Activated naive CD4-positive, alpha-beta T cell treated with anti-CD3 and anti-CD28 coated beads, Interleukin-2, amount 50 U/mL, for 72 hours (primary cell): Measurements from ENCODE around the gene PDSS2. TPM values are rescaled to one million over a fixed set of nuclear protein-coding genes. Genes with fewer than 3 reads are reported as not detected.
"Not testable (repeated sequence)": the region's sequence is repeated elsewhere in the genome, so short reads cannot be mapped to it uniquely, and the experiment has no call there.

Experiments used
- ATAC-seq, 2 donors: fragments of 150-1000 bp; cut with Tn5 transposase; 2 replicates each; pipeline ENCODE4 v1.10.0; 2021; ENCODE audit warnings: mild to moderate bottlenecking in 2 of 2, moderate library complexity in 2 of 2
- DNase-seq, 2 donors: peaks; one replicate each; pipeline ENCODE4 v3.0.0; 2021 to 2022; ENCODE audit warnings: low spot score in 2 of 2
- H3K27ac Mint-ChIP-seq, 2 donors: one replicate each; pipeline ENCODE4 v1.8.0; 2022; ENCODE audit warnings: mild to moderate bottlenecking in 2 of 2, mixed read lengths in 2 of 2
- H3K36me3 Mint-ChIP-seq, 2 donors: one replicate each; pipeline ENCODE4 v1.8.0; 2022; ENCODE audit warnings: mixed read lengths in 2 of 2
- H3K9me3 Mint-ChIP-seq, 2 donors: one replicate each; pipeline ENCODE4 v1.8.0; 2022; ENCODE audit warnings: mixed read lengths in 2 of 2
- total RNA-seq, 2 donors: library from RNA; stranded (reverse); gene quantifications; one replicate each; pipeline ENCODE4 v1.2.3, GENCODE V29; 2022

The PDSS2 gene
- total RNA-seq, 2 donors from 2014 or later: 9.5 to 14.8 TPM

DNA sequence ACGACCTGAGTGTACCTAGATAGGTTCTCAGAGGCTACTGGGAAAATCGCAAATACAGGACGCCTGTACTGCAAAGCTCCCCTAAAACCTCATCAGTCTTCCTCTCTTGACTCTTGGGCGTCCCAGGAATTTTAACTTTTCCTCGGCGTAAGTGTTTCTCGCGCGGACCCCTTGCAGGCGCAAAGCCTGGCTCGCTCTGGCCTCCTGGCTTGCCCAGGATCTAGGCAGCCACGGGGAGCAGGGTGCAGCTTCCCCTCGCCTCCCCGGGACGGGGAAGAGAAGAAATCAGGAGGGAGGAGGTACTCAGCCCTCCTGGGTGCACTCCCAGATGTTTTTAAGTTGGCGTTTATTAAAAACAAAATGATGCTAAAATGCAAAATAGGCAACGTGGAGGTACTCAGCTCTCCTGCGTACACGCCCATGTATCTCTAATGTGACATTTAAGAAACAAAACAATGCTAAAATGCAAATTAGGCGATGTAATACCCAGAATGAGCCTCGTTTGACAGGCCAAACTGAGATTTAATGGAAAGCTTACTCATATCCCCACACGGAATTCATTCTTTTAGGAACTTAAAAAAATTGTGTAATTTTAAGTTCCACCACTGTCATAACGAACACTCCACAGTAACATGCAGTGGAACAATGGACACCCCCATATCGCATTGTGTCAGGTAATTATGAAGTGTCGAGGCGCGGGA is 29.0 kb upstream of the PDSS2 start:
- Mint-ChIP-seq H3K9me3 (no peaks in the 10 kb centered on the region), H3K27ac (peak overlapping the region in 1 of 2 donors; percentile 16), H3K36me3 (peaks cover 6 to 14% of the 10 kb centered on the region in 2 donors)
- no peak for ATAC-seq
- no peak for DNase-seq

DNA sequence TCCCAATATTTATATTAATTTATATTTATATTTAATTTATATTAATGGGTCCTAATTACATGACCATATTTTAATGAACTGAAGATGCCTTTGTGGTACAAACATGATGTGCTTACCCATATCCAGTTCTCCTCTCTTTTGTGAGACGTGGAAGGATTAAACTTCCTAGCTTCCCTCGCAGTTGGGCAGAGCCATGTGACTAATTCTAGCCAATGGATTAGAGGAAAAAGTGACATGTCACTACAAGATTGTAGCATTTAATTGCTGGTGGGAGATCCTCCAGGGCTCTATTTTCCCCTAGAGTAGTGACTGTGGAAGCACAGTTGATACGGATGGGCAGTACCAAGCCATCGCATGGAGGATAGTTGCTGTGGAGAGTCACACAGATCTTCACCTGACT is 25.8 kb upstream of the PDSS2 start:
- ATAC-seq (no peak), DNase-seq (no peak)
- Mint-ChIP-seq H3K36me3 (peaks cover 6 to 9% of the 10 kb centered on the region in 2 donors), H3K9me3 (no peaks in the 10 kb centered on the region), H3K27ac (no peak overlapping the region)

DNA sequence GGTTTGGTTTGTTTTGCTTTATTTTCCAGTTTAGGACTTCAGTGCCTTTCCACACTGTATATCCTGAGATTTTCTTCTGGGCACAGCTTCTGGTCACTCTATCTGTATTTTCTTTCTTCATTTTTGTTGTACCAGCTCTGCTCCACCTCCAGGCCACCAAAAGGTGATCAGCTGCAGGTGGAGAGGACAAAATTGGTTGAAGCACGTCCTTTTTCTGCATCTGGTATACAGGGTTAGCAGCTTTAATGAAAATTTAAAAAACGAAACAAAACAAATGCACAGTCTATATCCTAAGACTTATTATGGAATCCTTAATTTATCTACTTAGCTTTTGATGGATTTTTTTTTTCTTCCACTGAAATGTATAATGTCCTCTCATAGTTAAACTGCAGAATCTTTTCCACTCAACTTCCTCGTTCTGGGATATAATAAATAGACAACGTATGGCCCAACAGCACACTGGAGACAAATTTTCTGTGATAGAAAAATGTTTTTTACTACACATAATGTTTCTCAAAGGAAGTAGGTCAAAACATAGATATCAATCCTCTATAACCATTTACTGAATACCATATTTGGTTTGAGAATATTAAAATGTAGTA is 19.8 kb upstream of the PDSS2 start:
- ATAC-seq: no peak
- H3K36me3 Mint-ChIP-seq: no peaks in the 10 kb centered on the region
- no peak overlapping the region for H3K27ac Mint-ChIP-seq
- no peaks in the 10 kb centered on the region for H3K9me3 Mint-ChIP-seq
- DNase-seq: no peak

DNA sequence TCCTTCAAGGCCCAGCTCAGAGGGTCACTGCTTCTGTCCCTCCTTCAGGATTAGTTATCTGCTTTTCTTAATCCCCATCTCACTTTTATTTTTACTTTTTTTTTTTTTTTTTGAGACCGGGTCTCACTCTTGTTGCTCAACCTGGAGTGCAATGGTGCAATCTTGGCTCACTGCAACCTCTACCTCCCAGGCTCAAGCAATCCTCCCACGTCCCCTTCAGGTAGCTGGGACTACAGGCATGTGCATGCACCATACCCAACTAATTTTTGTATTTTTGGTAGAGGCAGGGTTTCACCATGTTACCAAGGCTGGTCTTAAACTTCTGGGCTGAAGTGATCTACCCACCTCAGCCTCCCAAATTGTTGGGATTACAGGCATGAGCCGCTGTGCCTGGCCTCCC is 16.5 kb upstream of the PDSS2 start:
- H3K9me3 Mint-ChIP-seq, H3K27ac Mint-ChIP-seq, H3K36me3 Mint-ChIP-seq, ATAC-seq, DNase-seq: not testable (repeated sequence)

DNA sequence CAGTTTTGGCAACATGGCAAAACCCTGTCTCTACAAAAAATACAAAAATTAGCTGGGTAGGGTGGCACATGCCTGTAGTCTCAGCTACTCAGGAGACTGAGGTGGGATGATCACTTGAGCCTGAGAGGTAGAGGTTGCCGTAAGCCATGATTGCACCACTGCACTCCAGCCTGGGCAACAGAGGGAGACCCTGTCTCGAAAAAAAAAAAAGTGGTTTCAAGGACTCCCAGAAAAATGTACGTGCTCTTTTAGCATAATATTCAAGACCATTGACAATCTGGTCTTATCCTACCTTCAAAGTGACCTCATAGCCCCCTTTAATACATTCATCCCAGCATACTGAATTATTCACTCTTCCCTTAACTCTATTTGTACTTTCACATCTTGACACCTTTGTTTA is 16.0 kb upstream of the PDSS2 start:
- ATAC-seq, H3K36me3 Mint-ChIP-seq, H3K9me3 Mint-ChIP-seq, H3K27ac Mint-ChIP-seq, DNase-seq: not testable (repeated sequence)

DNA sequence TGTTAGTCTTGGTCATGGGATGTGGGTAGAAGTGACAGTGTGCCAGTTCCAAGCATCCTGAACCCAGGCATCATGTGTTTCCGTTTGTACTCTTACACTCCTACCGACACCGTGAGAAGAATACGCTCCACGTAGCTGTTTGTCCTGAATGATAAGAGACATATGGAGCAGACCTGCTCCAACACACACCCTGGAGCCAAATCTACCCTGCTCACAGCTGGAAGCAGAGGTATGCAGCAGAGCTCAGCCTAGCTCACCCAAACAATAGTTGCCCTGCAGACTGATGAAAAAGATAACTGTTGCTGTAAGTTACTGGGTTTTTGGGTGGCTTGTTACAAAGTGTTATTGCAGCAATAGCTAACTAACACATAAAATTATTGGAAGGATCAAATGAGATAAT is 14.3 kb upstream of the PDSS2 start:
- ATAC-seq (no peak), DNase-seq (no peak)
- Mint-ChIP-seq H3K36me3 (no peaks in the 10 kb centered on the region), H3K9me3 (no peaks in the 10 kb centered on the region), H3K27ac (no peak overlapping the region)

DNA sequence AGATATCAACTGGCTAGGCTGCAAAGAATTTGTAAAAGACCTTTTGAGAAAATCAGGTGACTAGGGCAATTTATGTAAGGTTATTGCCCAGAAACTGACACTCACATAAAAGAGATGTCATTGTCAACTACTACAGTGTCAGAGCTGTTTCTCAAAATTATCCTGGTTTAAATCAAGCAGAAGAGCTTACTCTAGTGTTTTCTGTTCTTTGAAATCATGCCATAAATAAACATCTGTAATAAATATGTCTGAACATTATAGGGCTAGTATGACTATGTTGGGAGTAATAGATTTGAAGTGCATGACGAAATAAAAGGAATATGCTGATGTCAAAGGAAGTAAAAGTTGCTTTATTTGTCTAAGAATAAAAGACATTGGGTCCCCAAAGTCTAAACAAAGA is 11.0 kb upstream of the PDSS2 start:
- no peaks in the 10 kb centered on the region for H3K36me3 Mint-ChIP-seq

DNA sequence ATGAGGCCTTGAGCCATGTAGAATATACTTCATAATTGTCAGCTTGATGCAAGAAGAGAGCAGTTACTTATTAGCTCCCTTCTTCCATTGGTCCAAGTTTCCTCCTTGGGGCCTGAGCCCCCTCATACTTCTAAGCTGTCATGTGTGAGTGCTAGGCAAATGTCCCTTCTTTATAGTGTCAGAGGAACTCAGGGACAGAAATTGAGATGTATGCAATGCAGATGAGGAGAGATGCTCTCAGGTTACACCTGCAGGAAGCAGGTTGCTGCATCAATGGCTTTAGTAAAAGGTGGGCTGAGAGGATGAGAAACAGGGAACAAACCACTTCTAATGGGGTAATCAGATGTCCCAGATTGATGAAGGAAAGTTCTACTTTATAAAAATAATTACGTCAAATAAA is 6.7 kb upstream of the PDSS2 start:
- no peak for ATAC-seq

More for the DNA sequence above, 11.0 kb upstream of the PDSS2 start:
- Mint-ChIP-seq H3K27ac (no peak overlapping the region), H3K9me3 (no peaks in the 10 kb centered on the region)
- ATAC-seq: no peak
- no peak for DNase-seq

DNA sequence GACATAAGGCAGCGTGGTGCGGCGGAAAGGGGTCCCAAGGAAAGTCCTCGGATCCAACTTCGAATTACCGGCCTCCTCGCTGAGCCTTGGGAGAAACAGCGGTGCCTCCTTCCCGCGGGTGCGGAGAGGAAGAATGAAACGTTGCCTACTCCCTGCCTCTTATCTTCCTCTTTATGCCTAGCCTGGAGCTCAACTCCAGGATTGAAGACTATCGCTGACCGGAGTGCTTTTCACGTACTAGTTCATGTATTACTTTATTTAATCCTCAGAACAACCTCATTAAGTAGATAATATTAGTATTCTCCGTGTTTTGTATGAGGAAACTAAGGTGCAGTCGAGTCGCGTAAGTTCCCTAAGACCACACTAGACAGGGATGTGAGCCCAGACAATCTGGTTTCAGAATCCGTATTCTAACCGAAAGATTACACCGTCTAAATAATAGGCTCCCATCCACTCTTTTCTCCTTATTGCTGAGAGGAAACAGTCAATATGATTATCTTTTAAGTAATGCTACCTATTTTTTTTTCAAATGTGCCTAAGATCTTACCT is 793 bp upstream of the PDSS2 start:
- Mint-ChIP-seq H3K27ac (peak overlapping the region; percentile 85 to 97), H3K36me3 (peaks cover 10 to 12% of the 10 kb centered on the region in 2 donors), H3K9me3 (no peaks in the 10 kb centered on the region)
- DNase-seq (no peak), ATAC-seq (no peak)

More for the DNA sequence above, 6.7 kb upstream of the PDSS2 start:
- Mint-ChIP-seq H3K36me3 (no peaks in the 10 kb centered on the region), H3K9me3 (no peaks in the 10 kb centered on the region), H3K27ac (no peak overlapping the region)
- no peak for DNase-seq

DNA sequence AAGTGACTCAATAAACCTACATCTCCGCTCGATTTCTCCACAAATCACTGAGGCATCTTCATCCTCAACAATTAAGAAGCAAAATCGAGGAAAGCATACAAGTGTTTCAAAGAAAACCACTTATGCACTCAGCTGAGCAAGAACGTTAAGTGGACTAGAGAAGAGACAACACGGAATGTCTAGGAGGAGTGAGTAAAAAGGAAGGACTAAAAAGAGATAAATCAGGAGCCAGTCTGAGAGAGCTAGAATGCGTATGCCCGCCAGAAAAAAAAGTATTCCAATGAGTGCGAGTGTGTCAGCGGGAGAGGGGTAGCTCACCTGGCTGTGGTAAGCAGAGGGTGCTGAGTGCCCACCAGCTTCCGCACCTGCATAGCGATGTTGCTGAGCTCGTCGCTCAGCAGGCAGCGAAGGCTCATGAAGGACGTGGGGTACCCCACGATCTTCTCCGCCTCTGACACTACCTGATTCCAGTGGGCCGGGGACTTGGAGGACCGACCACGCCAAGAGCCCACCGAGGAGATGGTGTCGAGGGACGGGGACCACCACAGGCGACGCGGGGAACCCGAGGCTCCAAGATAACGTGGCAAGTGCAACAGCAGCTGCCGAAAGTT is 587 bp downstream of the PDSS2 start:
- H3K36me3 Mint-ChIP-seq: peaks cover 10 to 12% of the 10 kb centered on the region in 2 donors
- no peaks in the 10 kb centered on the region for H3K9me3 Mint-ChIP-seq
- DNase-seq: peak; percentile 25 to 60
- peak overlapping the region; percentile 85 to 97 for H3K27ac Mint-ChIP-seq
- ATAC-seq: peak; percentile 17 to 42

DNA sequence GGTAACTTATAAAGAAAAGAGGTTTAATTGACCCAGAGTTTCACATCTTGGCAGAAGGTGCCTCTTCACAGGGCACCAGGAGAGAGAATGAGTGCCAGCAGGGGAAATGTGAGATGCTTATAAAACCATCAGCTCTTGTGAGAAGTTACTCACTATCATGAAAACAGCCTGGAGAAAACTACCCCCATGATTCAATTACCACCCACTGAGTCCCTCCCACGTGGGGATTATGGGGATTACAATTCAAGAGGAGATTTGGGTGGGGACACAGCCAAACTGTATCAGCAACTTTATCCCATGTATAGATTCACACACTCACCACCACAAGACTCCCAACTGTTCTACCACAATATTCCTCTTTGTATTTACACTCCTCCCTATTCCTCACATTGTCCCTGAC is 10.6 kb downstream of the PDSS2 start:
- no peak for DNase-seq
- H3K9me3 Mint-ChIP-seq: peaks cover 16 to 19% of the 10 kb centered on the region in 2 donors
- no peak overlapping the region for H3K27ac Mint-ChIP-seq
- peaks cover 33 to 59% of the 10 kb centered on the region in 2 donors for H3K36me3 Mint-ChIP-seq
- ATAC-seq: no peak

DNA sequence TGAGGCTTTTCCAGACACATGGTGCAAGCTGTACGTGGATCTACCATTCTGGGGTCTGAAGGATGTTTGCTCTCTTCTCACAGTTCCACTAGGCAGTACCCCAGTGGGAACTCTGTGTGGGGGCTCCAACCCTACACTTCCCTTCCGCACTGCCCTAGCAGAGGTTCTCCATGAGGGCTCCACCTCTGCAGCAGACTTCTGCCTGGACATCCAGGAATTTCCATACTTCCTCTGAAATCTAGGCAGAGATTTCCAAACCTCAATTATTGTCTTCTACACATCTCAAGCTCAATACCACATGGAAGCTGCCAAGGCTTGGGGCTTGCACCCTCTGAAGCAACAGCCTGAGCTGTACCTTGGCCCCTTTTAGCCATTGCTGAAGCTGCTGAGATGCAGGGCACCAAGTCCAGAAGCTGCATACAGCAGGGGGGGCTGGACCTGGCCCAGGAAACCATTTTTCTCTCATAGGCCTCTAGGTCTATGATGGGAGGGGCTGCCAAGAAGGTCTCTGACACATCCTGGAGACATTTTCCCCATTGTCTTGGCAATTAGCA is 11.6 kb downstream of the PDSS2 start:
- H3K27ac Mint-ChIP-seq: no peak overlapping the region
- ATAC-seq (no peak), DNase-seq (no peak)
- peaks cover 16 to 19% of the 10 kb centered on the region in 2 donors for H3K9me3 Mint-ChIP-seq
- H3K36me3 Mint-ChIP-seq: peaks cover 33 to 60% of the 10 kb centered on the region in 2 donors

DNA sequence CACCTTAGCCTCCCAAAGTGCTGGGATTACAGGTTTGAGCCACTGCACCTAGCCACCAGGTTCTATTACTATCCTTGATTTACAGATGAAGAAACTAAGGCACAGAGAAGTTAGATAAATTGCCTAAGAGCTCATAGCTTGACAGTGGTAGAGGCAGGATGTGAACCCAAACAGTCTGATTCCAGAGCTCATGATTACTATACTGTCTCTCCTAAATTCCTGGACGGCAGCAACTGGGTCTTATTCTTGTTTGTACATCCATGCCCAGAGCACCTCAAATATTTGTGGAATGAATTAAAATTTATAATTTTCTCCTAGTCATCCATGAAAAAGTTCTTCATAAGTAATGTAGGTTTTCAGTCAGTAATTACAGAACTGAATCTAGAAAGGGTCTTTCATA is 15.1 kb downstream of the PDSS2 start:
- H3K27ac Mint-ChIP-seq: no peak overlapping the region
- peaks cover 30 to 48% of the 10 kb centered on the region in 2 donors for H3K36me3 Mint-ChIP-seq
- H3K9me3 Mint-ChIP-seq: peaks cover 14 to 17% of the 10 kb centered on the region in 2 donors
- ATAC-seq (no peak), DNase-seq (no peak)

DNA sequence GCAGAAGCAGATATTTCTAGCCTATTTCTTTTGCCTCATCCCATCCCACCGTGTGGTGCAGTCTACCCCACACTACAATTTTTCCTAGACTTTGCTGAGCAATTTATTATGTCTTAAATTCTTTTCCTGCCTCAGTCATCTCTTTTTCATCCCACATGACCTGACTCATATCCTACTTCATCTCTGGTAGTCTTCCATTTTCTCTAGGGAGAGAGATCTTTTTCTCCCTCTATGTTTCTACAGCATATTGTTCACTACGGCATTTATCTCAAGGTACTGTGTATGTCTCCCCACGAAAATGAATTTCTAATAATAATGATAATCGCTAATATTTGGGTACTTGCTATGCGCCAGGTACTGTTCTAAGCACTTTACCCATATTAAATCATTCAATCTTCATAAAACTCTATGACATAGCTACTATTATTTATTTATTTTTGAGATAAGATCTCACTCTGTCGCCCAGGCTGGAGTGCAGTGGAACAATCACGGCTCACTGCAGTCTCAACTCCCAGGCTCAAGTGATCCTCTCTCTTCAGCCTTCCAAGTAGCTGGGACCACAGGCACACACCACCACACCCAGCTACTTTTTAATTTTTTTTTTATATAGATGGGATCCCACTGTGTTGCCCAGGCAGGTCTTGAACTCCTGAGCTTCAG is 15.6 kb downstream of the PDSS2 start:
- no peak overlapping the region for H3K27ac Mint-ChIP-seq
- ATAC-seq (no peak), DNase-seq (no peak)
- peaks cover 31 to 43% of the 10 kb centered on the region in 2 donors for H3K36me3 Mint-ChIP-seq
- H3K9me3 Mint-ChIP-seq: peaks cover 12 to 13% of the 10 kb centered on the region in 2 donors

DNA sequence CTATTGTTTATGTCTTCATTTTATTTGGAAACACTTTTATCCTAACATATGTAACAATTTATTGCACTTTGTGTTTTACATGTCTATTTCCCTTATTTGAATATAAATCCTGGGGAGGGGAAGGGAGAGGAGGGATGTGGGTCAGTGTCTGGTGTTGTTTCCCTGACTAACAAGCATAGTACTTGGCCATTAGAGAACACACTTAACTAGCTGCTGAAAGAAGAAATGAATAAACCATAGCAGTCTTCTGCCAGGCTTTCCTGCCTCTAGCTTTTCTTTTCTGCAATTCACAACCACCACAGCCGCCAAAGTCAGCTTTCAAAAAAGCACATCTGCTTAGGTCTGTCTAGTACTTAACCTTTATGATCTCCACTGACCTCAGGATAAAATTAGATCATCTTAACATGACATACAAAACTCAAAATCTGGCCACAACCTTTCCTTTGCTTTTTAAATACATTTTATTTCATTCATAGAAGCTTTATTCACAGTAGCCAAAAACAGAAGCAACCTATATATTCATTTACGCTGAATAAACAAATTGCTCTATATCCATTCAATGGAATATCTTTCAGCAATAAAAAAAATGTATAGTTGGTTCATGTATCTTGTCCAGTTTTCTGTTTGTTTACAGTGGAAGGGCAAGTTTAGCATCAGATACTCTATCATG is 16.3 kb downstream of the PDSS2 start:
- no peak for ATAC-seq

DNA sequence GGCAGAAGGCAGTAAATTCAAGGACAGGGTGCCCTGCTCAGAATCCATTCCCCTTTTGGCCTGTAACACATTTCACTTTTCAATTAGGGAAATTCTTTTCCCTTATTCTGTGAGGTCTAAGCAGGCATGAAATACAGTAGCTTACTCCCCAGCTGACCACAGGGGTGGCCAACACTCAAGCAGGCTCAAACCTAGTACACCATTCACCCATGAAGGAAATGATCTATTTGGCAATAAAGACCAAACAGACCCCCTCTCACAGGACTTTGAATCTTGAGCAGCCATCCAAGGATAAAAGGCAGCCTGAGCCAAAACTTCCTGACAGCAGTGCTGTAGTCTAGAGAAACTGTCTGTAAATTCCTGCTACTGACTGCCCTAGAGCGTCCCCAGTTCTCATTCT is 17.7 kb downstream of the PDSS2 start:
- Mint-ChIP-seq H3K36me3 (peaks cover 13 to 22% of the 10 kb centered on the region in 2 donors), H3K9me3 (peaks cover 1 to 5% of the 10 kb centered on the region in 2 donors), H3K27ac (no peak overlapping the region)
- ATAC-seq (no peak), DNase-seq (no peak)

More for the DNA sequence above, 16.3 kb downstream of the PDSS2 start:
- peaks cover 24 to 36% of the 10 kb centered on the region in 2 donors for H3K36me3 Mint-ChIP-seq
- peaks cover 5 to 7% of the 10 kb centered on the region in 2 donors for H3K9me3 Mint-ChIP-seq
- no peak overlapping the region for H3K27ac Mint-ChIP-seq
- no peak for DNase-seq
